Activated CD8-positive, alpha-beta T cell treated with anti-CD3 and anti-CD28 coated beads, Interleukin-2, amount 10 ng/mL, durations not matched to agents 7 days and 5 days (primary cell): ENCODE measurements around the gene NOTCH4. TPM values are rescaled to one million over a fixed set of nuclear protein-coding genes. Genes with fewer than 3 reads are reported as not detected.
"Not testable (repeated sequence)": the region's sequence is repeated elsewhere in the genome, so short reads cannot be mapped to it uniquely, and the experiment has no call there.

Source experiments
- ATAC-seq: fragments of 150-1000 bp; cut with Tn5 transposase; one replicate; pipeline ENCODE4 v1.10.0; 2021; ENCODE audit warnings: moderate library complexity
- CTCF ChIA-PET: fragments of 350-600 bp; sonication (Branson Sonifier 250); formaldehyde crosslinking; loops from one replicate; lab custom pipeline; 2021; ENCODE audit warnings: antibody characterized with exemption; lab: Charles Lee
- POLR2A ChIA-PET: fragments of 350-600 bp; sonication (Branson Sonifier 250); formaldehyde crosslinking; loops from one replicate; lab custom pipeline; 2021; ENCODE audit warnings: antibody characterized with exemption; lab: Charles Lee
- DNase-seq: peaks from one replicate; pipeline ENCODE4 v3.0.0-alpha.2; 2020
- H3K27ac Mint-ChIP-seq: one replicate; pipeline ENCODE4 v1.8.0; 2021; ENCODE audit warnings: mild to moderate bottlenecking, mixed read lengths
- H3K27me3 Mint-ChIP-seq: one replicate; pipeline ENCODE4 v1.8.0; 2021; ENCODE audit warnings: low read depth, mixed read lengths
- H3K36me3 Mint-ChIP-seq: one replicate; pipeline ENCODE4 v1.8.0; 2021; ENCODE audit warnings: low read depth, mixed read lengths
- H3K4me1 Mint-ChIP-seq: one replicate; pipeline ENCODE4 v1.8.0; 2021; ENCODE audit warnings: low read depth, mixed read lengths
- H3K4me3 Mint-ChIP-seq: one replicate; pipeline ENCODE4 v1.8.0; 2021; ENCODE audit warnings: mild to moderate bottlenecking, mixed read lengths
- H3K9me3 Mint-ChIP-seq: one replicate; pipeline ENCODE4 v1.8.0; 2022; ENCODE audit warnings: mixed read lengths; ENCODE audit not compliant: insufficient read depth
- total RNA-seq, 2 experiments: library from RNA; stranded (reverse); gene quantifications; one replicate each; pipeline ENCODE4 v1.2.3, GENCODE V29; 2021

Gene NOTCH4
- total RNA-seq, 2 experiments from 2014 or later: 0.44 to 0.55 TPM

DNA sequence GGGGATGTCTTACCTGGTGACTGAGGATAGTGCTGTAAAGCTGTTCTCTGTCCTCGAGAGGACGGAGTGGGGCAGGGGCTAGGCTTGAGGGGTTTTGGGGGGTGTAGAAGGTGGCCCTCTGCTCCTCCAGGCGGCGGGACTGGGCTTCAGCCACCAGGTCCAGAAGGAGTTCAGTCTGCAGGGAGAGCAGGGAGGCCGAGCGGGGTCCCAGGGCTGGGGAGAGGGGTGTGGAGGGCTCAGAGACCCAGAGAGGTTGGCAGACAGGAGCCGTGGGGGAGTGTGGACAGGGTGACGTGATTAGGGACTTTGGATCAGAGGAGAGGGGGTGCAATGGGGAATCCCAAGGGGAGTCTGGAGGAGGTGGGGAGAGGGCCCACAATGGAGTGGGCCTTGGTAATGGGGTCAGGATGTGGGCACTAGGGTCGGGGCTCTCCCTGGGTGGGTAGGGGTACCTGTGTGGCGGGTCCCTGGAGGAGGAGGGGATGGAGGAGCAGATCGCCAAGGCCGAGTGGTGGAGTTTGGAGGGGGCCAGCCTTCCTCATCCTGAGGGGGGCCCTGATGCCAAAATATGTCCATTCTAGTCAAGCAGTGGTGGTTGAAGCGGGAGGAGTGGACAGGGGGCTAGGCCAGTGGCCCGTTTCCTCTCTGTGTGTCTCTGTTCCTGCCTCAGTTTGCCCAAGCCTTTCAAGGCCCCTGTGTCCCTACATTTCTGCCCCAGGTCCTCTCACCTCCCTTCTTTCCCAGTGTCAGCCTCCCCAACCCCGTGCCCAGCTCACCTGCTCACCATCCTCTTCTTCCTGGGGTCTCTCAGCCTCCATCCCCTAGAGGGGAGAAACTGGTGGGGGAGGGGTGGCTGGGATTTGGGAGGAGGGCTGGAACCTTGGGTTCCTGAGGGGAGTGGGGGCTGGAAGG lies 31.9 kb downstream of the NOTCH4 start:
- Mint-ChIP-seq H3K36me3 (peaks cover 49% of the 10 kb centered on the region), H3K4me3 (peak overlapping the region; percentile 99), H3K27ac (peak overlapping the region; percentile 97), H3K9me3 (no peaks in the 10 kb centered on the region), H3K27me3 (no peaks in the 10 kb centered on the region), H3K4me1 (peaks cover 53% of the 10 kb centered on the region)
- DNase-seq (no peak), ATAC-seq (no peak)
- ChIA-PET POLR2A (interaction anchor here (1.0 to 6.5 kb wide), 7 partner anchors 9 to 780 kb away, joined by 3 to 45 read pairs (median 7); partner anchors contain the start of genes ATF6B, FKBPL and RNF5), CTCF (interaction anchor here (0.9 to 2.5 kb wide), 7 partner anchors 9 to 646 kb away, joined by 3 to 8 read pairs (median 3); partner anchors contain the start of genes AGPAT1 and TAP2)

DNA sequence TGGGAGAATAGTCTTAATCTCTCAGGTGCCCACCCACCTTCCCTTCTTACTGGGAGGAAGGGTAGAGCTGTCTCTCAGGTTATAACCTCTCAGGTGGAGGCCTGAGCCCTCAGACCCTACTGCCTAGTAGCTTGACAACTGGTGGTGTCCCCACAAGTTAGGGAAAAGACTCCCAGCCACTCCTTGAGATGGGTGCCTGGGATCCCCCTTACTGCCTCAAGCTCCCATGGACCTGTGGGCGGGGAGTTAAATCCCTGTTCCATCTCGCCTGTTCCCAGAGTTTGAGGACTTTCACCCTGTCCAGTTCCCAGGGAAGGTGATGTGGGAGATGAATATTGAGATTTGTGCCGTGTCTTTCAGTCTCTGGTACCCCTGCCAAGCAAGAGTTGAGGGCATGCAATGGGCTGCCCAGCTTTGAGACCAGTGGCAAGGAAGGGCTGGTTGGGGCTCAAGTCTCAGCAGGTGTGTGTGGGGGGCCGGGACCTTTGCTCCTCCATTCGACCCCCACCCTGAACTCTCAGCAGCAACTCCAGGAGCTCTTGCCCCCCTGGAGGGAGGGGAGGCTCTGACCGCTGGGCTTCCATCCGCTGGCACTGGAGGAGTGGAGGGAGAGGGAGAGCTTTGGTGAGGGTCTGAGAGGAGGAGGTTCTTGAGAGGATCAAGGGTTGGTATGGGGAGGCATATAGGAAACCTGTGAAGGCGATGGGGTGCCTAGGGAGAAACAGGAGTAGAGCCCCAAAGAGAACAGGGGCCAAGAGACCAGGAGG lies 32.8 kb downstream of the NOTCH4 start:
- H3K4me1 Mint-ChIP-seq: peaks cover 56% of the 10 kb centered on the region
- H3K4me3 Mint-ChIP-seq: peak overlapping the region; percentile 99
- H3K9me3 Mint-ChIP-seq: no peaks in the 10 kb centered on the region
- H3K27ac Mint-ChIP-seq: peak overlapping the region; percentile 97
- DNase-seq (no peak), ATAC-seq (no peak)
- no peaks in the 10 kb centered on the region for H3K27me3 Mint-ChIP-seq
- POLR2A ChIA-PET: interaction anchor here (1.0 to 6.5 kb wide), 9 partner anchors 8 to 780 kb away, joined by 3 to 45 read pairs (median 6); partner anchors contain the start of genes AGPAT1, ATF6B, DXO and FKBPL
- H3K36me3 Mint-ChIP-seq: peaks cover 56% of the 10 kb centered on the region
- CTCF ChIA-PET: interaction anchor here (1.2 to 2.5 kb wide), 3 partner anchors 9 to 72 kb away, joined by 3 to 8 read pairs (median 3); no protein-coding TSS in a partner anchor

DNA sequence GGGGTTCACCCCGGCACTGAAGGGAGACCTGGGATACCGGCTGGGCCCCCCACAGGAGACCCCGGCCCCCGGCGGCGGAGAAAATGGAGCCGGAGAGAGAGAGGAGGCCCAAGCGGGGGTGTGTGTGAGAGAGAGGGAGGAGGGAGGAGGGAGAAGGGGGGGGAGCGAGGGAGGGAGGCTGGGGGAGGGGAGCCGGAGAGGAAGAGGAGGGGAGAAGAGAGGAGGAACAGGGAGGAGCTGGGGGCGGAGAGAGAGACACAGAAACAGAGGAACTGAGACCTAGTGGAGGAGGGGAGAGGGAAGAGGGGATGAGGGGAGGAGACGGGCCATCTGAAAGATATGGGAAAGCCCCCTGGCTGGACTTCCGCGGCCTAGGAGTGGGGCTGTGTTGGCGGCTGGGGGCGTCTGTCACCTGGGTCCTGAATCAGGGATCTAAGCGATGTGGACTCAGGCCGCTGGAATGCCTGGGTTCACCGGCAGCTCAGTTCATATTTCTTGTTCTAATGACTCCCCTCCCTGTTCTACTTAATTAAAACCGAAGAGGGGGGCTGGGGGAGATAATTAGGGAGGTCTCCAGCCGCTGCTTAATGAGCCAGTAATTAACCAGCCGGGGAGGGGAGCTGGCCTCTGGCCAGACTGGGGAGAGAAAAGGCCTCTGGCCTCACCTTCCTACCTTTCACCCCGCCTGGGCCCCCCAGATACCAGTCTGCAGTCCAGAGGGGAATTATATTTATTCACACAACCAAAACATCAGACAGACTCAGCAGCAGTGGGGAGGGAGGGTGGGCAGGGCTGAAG lies 33.6 kb downstream of the NOTCH4 start, which contains the start of gene PBX2:
PBX2 (minus strand) TSS at position 149 of the 798 bp plus-strand sequence. CDS start 287 bp downstream, outside the sequence.
- ATAC-seq (peak; percentile 61), DNase-seq (peak; percentile 93)
- no peaks in the 10 kb centered on the region for H3K9me3 Mint-ChIP-seq
- H3K27ac Mint-ChIP-seq: peak within 1 kb of the TSS; percentile 97
- no peaks in the 10 kb centered on the region for H3K27me3 Mint-ChIP-seq
- H3K4me3 Mint-ChIP-seq: peak within 1 kb of the TSS; percentile 99
- peaks cover 62% of the 10 kb centered on the region for H3K36me3 Mint-ChIP-seq
- POLR2A ChIA-PET: interaction anchor here (1.0 to 6.5 kb wide), 8 partner anchors 8 to 781 kb away, joined by 3 to 45 read pairs (median 7); partner anchors contain the start of genes AGPAT1, ATF6B, DXO and FKBPL
- peaks cover 59% of the 10 kb centered on the region for H3K4me1 Mint-ChIP-seq
- CTCF ChIA-PET: interaction anchor here (1.2 to 2.5 kb wide), 2 partner anchors 11 to 72 kb away, joined by 3 to 8 read pairs; no protein-coding TSS in a partner anchor

DNA sequence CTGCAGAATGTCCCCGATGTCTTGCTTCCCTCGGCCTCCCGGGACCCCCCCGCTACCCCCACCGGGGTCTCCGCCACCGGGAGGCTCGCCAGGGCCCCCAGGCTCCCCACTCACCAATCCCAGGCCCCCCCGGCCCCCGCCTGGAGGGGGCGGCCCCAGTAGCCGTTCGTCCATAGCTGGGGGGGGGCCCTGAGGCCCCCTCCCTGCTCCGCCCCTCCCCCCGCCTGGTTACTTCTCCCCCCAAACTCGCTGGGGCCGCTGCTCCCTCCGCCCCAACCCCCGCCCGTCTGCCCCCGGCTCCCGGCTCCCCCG lies 34.2 kb downstream of the NOTCH4 start:
- Mint-ChIP-seq H3K4me1 (peaks cover 53% of the 10 kb centered on the region), H3K9me3 (no peaks in the 10 kb centered on the region), H3K27me3 (no peaks in the 10 kb centered on the region), H3K27ac (no peak overlapping the region), H3K4me3 (peak overlapping the region; percentile 99), H3K36me3 (peaks cover 62% of the 10 kb centered on the region)
- POLR2A ChIA-PET: interaction anchor here (1.0 to 6.5 kb wide), 5 partner anchors 10 to 218 kb away, joined by 3 to 45 read pairs (median 8); partner anchors contain the start of genes ATF6B, DXO, FKBPL and RNF5
- DNase-seq (no peak), ATAC-seq (no peak)
- CTCF ChIA-PET: interaction anchor here (1.0 to 2.5 kb wide), 3 partner anchors 10 to 71 kb away, joined by 3 to 8 read pairs (median 3); no protein-coding TSS in a partner anchor

DNA sequence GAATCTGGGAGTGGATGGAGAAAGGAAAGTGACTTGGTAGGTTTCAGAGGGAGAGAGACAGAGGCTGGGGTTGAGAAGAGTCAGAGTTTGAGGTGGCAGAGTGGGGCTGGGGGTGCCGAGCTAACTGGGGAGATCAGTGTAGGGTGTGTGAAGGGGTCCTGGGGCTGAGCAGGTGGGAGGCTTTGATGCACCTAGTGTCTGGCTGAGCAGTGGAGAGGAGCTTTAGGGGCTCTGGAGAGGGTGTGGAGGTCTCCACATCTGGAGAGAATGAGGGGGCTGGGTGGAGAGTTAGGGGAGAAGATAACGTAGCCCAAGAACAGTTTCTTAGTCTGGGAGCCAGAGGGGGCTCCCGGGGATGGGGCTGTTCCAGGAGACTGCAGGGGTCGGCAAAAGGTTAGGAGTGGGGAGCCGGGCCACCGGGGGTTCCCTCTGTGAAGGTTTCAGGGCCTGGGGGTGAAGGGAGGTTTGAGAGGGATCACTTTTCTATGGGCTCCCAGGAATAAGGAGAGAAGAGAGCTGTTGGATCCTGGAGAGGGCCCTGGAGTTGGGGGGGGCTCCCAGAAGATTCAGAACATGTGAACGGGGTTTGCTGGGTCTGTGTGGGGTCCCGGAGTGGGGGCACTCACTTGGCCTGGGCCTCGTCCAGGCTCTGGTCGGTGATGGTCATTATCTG lies 34.7 kb downstream of the NOTCH4 start:
- ATAC-seq (no peak), DNase-seq (no peak)
- H3K36me3 Mint-ChIP-seq: peaks cover 62% of the 10 kb centered on the region
- POLR2A ChIA-PET: interaction anchor here (1.3 to 6.5 kb wide), 3 partner anchors 10 to 783 kb away, joined by 5 to 45 read pairs (median 8); partner anchors contain the start of gene RNF5
- H3K9me3 Mint-ChIP-seq: no peaks in the 10 kb centered on the region
- CTCF ChIA-PET: interaction anchor here (1.0 to 2.5 kb wide), 2 partner anchors 9 to 71 kb away, joined by 3 to 8 read pairs; no protein-coding TSS in a partner anchor
- H3K27ac Mint-ChIP-seq: peak overlapping the region; percentile 87
- peaks cover 49% of the 10 kb centered on the region for H3K4me1 Mint-ChIP-seq
- H3K27me3 Mint-ChIP-seq: no peaks in the 10 kb centered on the region
- H3K4me3 Mint-ChIP-seq: peak overlapping the region; percentile 99

DNA sequence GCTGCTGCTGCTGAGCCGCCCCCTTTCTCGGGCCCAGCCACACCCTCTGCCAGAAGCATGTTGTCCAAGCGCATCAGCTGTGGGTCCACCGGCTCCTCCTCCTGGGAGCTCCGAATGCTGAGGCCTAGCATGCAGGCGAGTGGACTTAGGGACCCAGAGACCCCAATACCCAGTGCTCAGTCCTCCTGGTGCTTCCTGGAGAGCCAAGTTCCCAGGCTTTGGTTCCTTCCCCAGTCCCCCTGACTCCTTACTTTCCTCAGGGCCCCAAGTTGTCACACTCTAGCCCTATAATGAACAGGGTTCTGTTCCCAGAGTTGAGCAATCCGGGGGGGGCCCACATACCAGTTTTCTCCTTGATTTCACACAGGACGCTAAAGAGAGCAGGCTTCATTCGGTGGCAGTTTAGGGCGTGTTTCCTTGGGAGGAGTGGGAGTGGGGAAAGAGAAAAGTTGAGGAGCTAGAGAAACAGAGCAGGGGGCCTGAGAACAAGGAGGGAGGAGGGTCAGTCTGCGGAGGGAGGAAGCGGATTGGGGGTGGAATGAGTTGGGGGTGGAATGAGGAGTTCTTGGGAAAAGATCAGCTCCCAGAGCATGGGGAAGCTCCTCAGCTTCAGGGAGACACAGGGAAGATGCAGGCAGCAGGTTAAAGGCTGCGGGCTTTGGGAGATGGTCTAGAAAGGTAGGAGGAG lies 35.3 kb downstream of the NOTCH4 start:
- Mint-ChIP-seq H3K4me1 (peaks cover 42% of the 10 kb centered on the region), H3K27me3 (no peaks in the 10 kb centered on the region), H3K36me3 (peaks cover 68% of the 10 kb centered on the region), H3K9me3 (no peaks in the 10 kb centered on the region), H3K27ac (peak overlapping the region; percentile 87), H3K4me3 (peak overlapping the region; percentile 99)
- ATAC-seq (no peak), DNase-seq (no peak)
- ChIA-PET POLR2A (interaction anchor here (1.3 to 6.5 kb wide), 3 partner anchors 9 to 783 kb away, joined by 5 to 45 read pairs (median 8); partner anchors contain the start of gene RNF5), CTCF (interaction anchor here (1.0 kb wide), 1 partner anchor 9 kb away, joined by 3 read pairs; no protein-coding TSS in a partner anchor)

DNA sequence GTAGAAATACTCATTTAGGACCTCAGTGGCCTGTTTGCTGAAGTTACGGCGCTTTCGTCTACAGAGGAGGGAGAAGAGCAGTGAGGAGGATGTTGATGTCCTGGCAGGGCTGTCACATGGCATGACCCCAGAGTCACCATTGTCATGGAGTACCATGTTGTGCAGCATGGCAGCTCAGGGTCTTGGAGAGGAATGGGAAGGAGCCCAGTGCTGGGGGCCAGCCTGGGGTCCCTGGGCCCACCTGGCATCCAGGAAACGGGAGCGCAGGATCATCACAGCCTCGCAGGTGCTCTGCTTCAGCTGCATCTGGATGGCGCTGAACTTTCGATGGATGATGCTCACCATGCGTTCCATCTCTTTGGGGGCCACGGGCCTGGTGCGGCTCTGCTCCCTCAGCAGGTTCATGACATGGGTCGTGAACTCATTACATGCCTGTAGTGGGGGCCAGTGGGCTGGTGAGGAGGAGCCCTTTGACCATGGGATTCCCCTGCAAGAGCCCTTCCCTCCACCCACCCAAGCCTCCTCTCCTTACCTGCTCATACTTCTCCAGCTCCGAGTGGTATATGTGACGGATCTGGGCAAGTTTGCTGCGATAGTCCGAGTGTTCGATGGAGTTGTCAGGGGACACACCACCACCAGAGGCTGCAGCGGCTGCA lies 36.0 kb downstream of the NOTCH4 start:
- Mint-ChIP-seq H3K4me1 (peaks cover 39% of the 10 kb centered on the region), H3K36me3 (peaks cover 71% of the 10 kb centered on the region), H3K4me3 (peak overlapping the region; percentile 99), H3K27ac (peak overlapping the region; percentile 80)
- H3K9me3 Mint-ChIP-seq, ATAC-seq, H3K27me3 Mint-ChIP-seq, CTCF ChIA-PET, DNase-seq: not testable (repeated sequence)
- POLR2A ChIA-PET: interaction anchor here (1.3 to 6.5 kb wide), 2 partner anchors 9 to 784 kb away, joined by 5 to 45 read pairs; partner anchors contain the start of gene RNF5

DNA sequence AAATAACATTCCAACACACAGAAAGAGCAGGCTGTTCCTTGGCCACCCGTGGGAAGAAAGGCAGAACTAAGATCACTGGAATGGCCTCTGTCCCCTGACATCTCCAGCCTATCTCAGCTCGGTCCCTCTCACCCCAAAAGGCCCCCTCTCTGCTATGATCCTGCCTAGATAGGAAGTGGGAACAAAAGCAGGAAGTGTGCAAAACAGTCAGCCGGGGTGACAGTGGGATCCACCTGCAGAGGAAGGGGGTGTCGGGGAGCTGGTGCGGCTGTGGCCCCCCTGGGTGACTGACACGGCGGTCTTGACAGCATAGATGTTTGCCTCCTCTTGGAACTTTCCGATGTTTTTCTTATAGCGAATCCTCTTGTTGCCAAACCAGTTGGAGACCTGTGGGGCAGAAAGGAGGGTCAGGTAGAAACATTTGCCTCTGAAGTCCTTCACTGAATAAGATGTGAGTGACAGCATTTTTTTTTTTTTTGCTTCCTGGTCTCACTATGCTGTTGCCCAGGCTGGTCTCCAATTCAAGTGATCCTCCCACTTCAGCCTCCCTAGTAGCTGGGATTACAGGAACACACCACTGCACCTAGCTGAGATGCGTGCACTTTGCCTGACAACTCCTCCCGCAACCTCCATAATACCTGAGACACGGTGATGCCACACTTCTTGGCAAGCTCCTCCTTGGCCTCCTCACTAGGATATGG lies 36.7 kb downstream of the NOTCH4 start:
- Mint-ChIP-seq H3K4me3 (peak overlapping the region; percentile 99), H3K9me3 (no peaks in the 10 kb centered on the region), H3K4me1 (peaks cover 38% of the 10 kb centered on the region), H3K27ac (peak overlapping the region; percentile 80), H3K36me3 (peaks cover 73% of the 10 kb centered on the region), H3K27me3 (no peaks in the 10 kb centered on the region)
- ChIA-PET CTCF (no interaction called here), POLR2A (interaction anchor here (6.5 kb wide), 1 partner anchor 8 kb away, joined by 45 read pairs; the partner anchor contains the start of gene RNF5)
- DNase-seq (no peak), ATAC-seq (no peak)
